Eye (tissue), 1 donor: ENCODE measurements around the gene PCDHGB2.
"Not testable (repeated sequence)": the region's sequence is repeated elsewhere in the genome, so short reads cannot be mapped to it uniquely, and the experiment has no call there.

ENCODE experiments used
- DNase-seq: peaks from one replicate; pipeline ENCODE4 v3.0.0-alpha.2; 2015

The PCDHGB2 gene

DNA sequence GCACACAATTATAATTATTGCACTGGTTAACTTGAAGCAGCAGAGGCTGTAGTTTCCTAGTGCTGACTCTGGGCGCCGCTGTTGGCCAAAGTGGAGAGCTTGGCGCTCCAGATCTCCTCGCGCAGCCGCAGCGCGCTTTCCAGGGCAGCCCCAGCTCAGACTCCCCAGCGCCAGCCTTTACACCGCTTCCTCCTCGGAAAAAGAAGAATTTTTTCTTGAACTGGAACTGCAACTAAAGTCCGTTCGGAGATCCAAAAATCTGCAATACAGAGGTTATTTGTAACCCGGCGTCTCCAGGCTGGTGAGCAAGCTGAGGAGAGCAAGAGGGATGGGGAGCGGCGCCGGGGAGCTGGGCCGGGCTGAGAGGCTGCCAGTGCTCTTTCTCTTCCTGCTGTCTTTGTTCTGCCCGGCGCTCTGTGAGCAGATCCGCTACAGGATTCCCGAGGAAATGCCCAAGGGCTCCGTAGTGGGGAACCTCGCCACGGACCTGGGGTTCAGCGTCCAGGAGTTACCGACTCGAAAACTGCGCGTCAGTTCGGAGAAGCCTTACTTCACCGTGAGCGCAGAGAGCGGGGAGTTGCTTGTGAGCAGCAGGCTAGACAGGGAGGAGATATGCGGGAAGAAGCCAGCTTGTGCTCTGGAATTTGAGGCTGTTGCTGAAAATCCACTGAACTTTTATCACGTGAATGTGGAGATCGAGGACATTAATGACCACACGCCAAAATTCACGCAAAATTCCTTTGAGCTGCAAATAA, 27.9 kb downstream of the PCDHGB2 start, which contains the start of gene PCDHGB4:
Gene PCDHGB4 (plus strand): TSS at position 142 of the 755 bp plus-strand sequence. CDS start 187 bp downstream, at position 329.
- DNase-seq, result peak; percentile 22

DNA sequence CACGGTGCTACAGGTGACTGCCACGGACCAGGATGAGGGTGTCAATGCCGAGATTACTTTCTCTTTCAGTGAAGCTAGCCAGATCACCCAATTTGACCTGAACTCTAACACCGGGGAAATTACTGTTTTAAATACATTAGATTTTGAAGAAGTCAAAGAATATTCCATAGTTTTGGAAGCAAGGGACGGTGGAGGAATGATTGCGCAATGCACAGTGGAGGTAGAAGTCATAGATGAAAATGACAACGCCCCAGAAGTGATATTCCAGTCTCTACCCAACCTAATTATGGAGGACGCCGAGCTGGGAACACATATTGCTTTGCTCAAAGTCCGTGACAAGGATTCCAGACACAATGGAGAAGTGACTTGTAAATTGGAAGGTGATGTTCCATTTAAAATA, 28.9 kb downstream of the PCDHGB2 start:
- DNase-seq, result no peak

DNA sequence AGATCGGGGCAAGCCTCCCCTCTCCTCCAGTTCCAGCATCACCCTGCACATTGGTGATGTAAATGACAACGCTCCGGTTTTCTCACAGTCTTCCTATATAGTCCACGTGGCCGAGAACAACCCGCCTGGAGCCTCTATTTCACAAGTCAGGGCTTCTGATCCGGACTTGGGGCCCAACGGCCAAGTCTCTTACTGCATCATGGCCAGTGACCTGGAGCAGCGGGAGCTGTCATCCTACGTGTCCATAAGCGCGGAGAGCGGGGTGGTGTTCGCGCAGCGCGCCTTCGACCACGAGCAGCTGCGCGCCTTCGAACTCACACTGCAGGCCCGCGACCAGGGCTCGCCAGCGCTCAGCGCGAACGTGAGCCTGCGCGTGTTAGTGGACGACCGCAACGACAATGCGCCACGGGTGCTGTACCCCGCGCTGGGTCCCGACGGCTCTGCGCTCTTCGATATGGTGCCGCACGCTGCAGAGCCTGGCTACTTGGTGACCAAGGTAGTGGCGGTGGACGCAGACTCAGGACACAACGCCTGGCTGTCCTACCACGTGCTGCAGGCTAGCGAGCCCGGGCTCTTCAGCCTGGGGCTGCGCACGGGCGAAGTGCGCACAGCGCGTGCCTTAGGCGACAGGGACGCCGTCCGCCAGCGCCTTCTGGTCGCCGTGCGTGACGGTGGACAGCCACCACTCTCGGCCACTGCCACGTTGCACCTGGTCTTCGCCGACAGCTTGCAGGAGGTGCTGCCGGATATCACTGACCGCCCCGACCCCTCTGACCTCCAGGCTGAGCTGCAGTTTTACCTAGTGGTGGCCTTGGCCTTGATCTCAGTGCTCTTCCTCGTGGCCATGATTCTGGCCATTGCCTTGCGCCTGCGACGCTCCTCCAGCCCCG, 29.6 kb downstream of the PCDHGB2 start:
- no peak for DNase-seq

DNA sequence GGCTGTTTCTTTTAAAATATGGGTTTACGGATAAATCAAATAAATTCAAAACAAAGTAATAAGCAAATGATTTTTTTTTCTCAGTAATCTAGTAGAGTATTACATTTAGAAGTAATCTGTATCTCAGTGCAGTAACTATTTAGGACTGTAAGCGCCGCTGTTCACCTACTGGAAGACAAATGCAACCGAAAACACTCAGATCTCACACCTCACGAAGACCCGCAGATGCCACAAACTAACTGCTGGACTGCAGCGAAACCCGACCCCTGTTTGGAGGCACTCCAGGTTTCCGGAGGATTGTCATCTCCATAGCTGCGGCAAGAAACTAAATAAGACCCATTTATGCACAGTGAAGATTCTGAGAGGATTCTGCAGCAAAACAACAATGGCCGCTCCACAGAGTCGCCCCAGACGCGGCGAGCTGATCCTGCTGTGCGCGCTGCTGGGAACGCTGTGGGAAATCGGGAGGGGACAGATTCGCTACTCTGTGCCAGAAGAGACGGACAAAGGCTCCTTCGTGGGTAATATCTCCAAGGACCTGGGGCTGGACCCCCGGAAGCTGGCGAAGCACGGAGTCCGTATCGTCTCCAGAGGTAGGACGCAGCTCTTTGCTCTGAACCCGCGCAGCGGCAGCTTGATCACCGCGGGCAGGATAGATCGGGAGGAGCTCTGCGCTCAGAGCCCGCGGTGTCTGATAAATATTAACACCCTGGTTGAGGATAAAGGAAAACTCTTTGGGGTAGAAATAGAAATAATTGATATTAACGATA, 32.8 kb downstream of the PCDHGB2 start, which contains the start of gene PCDHGA8:
Gene PCDHGA8 (plus strand): TSS at position 205 of the 770 bp plus-strand sequence. CDS start 181 bp downstream, at position 386.
- no peak for DNase-seq

DNA sequence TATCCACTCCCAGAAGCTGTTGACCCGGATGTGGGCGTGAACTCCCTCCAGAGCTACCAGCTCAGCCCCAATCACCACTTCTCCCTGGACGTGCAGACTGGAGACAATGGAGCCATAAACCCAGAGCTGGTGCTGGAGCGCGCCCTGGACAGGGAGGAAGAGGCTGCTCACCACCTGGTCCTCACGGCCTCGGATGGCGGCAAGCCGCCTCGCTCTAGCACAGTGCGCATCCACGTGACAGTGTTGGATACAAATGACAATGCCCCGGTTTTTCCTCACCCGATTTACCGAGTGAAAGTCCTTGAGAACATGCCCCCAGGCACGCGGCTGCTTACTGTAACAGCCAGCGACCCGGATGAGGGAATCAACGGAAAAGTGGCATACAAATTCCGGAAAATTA, 33.5 kb downstream of the PCDHGB2 start:
- no peak for DNase-seq

DNA sequence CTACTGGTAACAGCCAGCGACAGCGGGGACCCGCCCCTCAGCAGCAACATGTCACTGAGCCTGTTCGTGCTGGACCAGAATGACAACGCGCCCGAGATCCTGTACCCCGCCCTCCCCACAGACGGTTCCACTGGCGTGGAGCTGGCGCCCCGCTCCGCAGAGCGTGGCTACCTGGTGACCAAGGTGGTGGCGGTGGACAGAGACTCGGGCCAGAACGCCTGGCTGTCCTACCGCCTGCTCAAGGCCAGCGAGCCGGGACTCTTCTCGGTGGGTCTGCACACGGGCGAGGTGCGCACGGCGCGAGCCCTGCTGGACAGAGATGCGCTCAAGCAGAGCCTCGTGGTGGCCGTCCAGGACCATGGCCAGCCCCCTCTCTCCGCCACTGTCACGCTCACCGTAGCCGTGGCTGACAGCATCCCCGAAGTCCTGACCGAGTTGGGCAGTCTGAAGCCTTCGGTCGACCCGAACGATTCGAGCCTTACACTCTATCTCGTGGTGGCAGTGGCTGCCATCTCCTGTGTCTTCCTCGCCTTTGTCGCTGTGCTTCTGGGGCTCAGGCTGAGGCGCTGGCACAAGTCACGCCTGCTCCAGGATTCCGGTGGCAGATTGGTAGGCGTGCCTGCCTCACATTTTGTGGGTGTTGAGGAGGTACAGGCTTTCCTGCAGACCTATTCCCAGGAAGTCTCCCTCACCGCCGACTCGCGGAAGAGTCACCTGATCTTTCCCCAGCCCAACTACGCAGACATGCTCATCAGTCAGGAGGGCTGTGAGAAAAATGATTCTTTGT, 34.8 kb downstream of the PCDHGB2 start:
- DNase-seq, result not testable (repeated sequence)

DNA sequence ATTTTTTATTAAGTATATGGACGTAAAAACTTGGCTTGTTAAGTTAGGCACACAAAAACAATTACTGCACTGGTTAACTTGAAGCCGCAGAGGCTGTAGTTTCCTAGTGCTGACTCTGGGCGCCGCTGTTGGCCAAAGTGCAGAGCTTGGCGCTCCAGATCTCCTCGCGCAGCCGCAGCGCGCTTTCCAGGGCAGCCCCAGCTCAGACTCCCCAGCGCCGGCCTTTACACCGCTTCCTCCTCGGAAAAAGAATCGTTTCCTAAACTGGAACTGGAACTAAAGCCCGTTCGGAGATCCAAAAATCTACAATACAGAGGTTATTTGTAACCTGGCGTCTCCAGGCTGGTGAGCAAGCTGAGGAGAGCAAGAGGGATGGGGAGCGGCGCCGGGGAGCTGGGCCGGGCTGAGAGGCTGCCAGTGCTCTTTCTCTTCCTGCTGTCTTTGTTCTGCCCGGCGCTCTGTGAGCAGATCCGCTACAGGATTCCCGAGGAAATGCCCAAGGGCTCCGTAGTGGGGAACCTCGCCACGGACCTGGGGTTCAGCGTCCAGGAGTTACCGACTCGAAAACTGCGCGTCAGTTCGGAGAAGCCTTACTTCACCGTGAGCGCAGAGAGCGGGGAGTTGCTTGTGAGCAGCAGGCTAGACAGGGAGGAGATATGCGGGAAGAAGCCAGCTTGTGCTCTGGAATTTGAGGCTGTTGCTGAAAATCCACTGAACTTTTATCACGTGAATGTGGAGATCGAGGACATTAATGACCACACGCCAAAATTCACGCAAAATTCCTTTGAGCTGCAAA, 38.2 kb downstream of the PCDHGB2 start, which contains the start of gene PCDHGB5:
Gene PCDHGB5 (plus strand): TSS at position 192 of the 796 bp plus-strand sequence. CDS start 181 bp downstream, at position 373.
- peak; percentile 34 for DNase-seq

DNA sequence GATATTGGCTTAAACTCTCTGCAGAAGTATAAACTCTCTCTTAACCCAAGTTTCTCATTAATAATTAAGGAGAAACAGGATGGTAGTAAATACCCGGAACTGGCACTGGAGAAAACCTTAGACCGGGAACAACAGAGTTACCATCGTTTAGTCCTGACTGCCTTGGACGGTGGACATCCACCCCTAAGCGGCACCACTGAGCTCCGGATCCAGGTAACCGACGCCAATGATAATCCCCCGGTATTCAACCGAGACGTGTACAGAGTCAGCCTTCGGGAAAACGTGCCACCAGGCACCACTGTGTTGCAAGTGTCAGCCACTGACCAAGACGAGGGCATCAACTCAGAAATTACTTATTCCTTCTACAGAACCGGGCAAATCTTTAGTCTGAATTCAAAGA, 38.8 kb downstream of the PCDHGB2 start:
- no peak for DNase-seq

DNA sequence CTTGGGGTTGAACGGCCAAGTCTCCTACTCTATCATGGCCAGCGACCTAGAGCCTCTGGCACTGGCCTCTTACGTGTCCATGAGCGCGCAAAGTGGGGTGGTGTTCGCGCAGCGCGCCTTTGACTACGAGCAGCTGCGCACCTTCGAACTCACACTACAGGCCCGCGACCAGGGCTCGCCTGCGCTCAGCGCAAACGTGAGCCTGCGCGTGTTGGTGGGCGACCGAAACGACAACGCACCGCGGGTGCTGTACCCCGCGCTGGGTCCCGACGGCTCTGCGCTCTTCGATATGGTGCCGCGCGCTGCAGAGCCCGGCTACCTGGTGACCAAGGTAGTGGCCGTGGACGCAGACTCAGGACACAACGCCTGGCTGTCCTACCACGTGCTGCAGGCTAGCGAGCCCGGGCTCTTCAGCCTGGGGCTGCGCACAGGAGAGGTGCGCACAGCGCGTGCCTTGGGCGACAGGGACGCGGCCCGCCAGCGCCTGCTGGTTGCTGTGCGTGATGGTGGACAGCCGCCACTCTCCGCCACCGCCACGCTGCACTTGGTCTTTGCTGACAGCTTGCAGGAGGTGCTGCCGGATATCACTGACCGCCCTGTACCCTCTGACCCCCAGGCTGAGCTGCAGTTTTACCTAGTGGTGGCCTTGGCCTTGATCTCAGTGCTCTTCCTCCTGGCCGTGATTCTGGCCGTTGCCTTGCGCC, 39.9 kb downstream of the PCDHGB2 start:
- no peak for DNase-seq

DNA sequence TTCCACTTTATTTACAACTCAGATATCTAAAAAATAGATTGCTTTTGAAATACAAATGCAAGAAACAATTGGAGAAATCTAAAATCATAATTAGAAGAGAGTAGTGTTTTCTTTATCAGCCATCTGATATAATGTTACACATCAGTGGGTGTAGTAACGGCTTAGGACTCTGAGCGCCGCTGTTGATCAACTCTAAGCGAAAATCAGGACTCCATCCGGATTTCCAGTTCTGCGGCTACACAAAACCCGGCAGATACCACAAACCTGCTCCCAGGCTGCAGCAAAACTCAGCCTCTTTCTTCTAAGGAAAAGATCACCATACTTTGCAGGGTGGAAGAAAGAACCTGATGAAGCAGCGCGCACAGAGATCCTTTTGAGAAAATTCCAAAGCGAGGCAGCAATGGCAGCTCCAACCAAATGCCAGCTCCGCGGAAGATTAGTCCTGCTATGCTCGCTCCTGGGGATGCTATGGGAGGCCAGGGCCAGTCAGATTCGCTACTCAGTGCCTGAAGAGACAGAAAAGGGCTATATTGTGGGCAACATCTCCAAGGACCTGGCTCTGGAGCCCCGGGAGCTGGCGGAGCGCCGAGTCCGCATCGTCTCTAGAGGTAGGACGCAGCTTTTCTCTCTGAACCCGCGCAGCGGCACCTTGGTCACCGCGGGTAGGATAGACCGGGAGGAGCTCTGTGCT, 42.9 kb downstream of the PCDHGB2 start, which contains the start of gene PCDHGA9:
Gene PCDHGA9 (plus strand): TSS at position 226 of the 691 bp plus-strand sequence. CDS start 175 bp downstream, at position 401.
- peak; percentile 59 for DNase-seq

DNA sequence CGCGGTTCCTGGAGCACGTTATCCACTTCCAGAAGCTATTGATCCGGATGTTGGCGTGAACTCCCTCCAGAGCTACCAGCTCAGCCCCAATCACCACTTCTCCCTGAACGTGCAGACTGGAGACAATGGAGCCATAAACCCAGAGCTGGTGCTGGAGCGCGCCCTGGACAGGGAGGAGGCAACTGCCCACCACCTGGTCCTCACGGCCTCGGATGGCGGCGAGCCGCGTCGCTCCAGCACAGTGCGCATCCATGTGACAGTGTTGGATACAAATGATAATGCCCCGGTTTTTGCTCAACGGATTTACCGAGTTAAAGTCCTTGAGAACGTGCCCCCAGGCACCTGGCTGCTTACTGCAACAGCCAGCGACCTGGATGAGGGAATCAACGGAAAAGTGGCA, 43.6 kb downstream of the PCDHGB2 start:
- DNase-seq, result no peak

DNA sequence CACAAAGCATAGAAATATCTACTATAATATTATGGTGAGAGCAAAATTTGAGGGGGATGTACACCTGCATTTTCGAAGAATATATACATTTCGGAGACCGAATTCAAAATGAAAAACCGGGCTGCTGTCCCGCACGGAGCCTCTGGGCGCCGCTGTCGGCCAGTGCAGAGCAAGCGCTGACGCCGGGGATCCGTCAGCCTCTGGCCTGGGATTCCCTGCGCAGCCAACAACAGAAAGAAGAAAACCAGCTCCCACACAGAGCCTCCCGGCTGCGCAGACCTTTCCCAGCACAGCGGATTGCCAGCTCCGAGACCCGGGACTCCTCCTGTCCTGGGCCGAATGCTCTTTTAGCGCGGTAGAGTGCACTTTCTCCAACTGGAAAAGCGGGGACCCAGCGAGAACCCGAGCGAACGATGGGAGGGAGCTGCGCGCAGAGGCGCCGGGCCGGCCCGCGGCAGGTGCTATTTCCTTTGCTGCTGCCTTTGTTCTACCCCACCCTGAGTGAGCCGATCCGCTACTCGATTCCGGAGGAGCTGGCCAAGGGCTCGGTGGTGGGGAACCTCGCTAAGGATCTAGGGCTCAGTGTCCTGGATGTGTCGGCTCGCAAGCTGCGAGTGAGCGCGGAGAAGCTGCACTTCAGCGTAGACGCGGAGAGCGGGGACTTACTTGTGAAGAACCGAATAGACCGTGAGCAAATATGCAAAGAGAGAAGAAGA, 48.2 kb downstream of the PCDHGB2 start, which contains the start of gene PCDHGB6:
Gene PCDHGB6 (plus strand): TSS at position 232 of the 716 bp plus-strand sequence. CDS start 182 bp downstream, at position 414.
- DNase-seq, result peak; percentile 56

DNA sequence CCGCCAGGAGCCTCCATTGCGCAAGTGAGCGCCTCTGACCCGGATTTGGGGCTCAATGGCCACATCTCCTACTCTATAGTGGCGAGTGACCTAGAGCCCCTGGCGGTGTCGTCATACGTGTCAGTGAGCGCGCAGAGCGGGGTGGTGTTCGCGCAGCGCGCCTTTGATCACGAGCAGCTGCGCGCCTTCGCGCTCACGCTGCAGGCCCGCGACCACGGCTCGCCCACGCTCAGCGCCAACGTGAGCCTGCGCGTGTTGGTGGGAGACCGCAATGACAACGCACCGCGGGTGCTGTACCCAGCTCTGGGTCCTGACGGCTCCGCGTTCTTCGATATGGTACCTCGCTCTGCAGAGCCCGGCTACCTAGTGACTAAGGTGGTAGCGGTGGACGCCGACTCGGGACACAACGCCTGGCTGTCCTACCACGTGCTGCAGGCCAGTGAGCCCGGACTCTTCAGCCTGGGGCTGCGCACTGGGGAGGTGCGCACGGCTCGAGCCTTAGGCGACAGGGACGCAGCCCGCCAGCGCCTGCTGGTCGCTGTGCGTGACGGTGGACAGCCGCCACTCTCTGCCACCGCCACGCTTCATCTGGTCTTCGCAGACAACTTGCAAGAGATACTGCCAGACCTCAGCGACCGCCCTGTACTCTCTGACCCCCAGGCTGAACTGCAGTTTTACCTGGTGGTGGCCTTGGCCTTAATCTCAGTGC, 50.0 kb downstream of the PCDHGB2 start:
- DNase-seq, result no peak

DNA sequence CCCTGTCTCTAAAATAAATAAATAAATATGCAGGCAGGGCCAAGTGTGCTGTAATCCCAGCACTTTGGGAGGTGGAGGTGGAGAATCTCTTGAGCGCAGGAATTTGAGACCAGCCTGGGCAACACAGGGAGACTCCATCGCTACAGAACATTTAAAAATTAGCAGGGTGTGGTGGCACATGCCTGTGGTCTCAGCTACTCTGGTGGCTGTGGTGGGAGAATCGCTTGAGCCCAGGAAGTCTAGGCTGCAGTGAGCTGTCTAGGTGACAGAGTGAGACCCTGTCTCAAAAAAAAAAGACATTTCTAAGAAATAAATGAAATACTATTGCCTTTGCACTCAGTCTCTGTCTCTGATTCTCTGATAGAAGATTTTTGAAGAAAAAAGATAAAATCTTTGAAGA, 51.8 kb downstream of the PCDHGB2 start:
- DNase-seq, result no peak
